ENCODE measurements around the gene DBI.
"Not testable (repeated sequence)": the region's sequence is repeated elsewhere in the genome, so short reads cannot be mapped to it uniquely, and the experiment has no call there.

Gene DBI

GRCh38 chr2:119402645-119403560 is 36.1 kb downstream of the DBI start:
- DNase-seq, result no peak

- DNase-seq, result not testable (repeated sequence)
Observed at GRCh38 chr2:119403618-119404017, 36.8 kb downstream of the DBI start.

- DNase-seq, result no peak
Observed at GRCh38 chr2:119405151-119405550, 38.4 kb downstream of the DBI start.

GRCh38 chr2:119407430-119408220 is 40.8 kb downstream of the DBI start:
- peak; percentile 15 for DNase-seq

GRCh38 chr2:119408221-119408619 is 41.4 kb downstream of the DBI start:
- DNase-seq, result no peak

- no peak for DNase-seq
Observed at GRCh38 chr2:119409506-119409905, 42.7 kb downstream of the DBI start.

- DNase-seq, result no peak
Observed at GRCh38 chr2:119414894-119415293, 48.1 kb downstream of the DBI start.

GRCh38 chr2:119415630-119416029 is 48.9 kb downstream of the DBI start:
- no peak for DNase-seq

- DNase-seq, result no peak
Observed at GRCh38 chr2:119416299-119416923, 49.6 kb downstream of the DBI start.

GRCh38 chr2:119417908-119418307 is 51.1 kb downstream of the DBI start:
- DNase-seq, result no peak

- no peak for DNase-seq
Observed at GRCh38 chr2:119419065-119419464, 52.3 kb downstream of the DBI start.

GRCh38 chr2:119419803-119420508 is 53.2 kb downstream of the DBI start:
- DNase-seq, result no peak

- DNase-seq, result no peak
Observed at GRCh38 chr2:119421304-119421703, 54.5 kb downstream of the DBI start.

GRCh38 chr2:119421741-119422140 is 55.0 kb downstream of the DBI start:
- DNase-seq, result no peak

All from GDM1 (cell line).